ENCODE data around the gene SNRNP25. TPM values are rescaled to one million over a fixed set of nuclear protein-coding genes. Genes with fewer than 3 reads are reported as not detected.

SNRNP25 gene
- total and polyA plus RNA-seq, 2 donors (not counting 3 experiments of a cell fraction or from before 2014, with no cell fraction given) = 41.8 to 49.6 TPM

- H3K27me3 ChIP-seq (ENCODE audit: control insufficient read depth in 2 of 2, insufficient read depth in 2 of 2, low read length in 2 of 2) = no peaks in the 10 kb centered on the region
- intact Hi-C loops (cut with micrococcal nuclease) (no loop called here), dilution Hi-C loops (cut with MboI; ENCODE audit: extremely low pct_ligation_motif_present, low sequenced_read_pairs) (no loop called here)
- no peak overlapping the region for H2AFZ ChIP-seq (ENCODE audit: low read depth, low read length)
- ChIA-PET POLR2A (no interaction called here), CTCF (interaction anchor here (1.2 to 18.5 kb wide), 3 partner anchors 9 to 32 kb away, joined by 5 to 790 read pairs (median 63); no protein-coding TSS in a partner anchor)
- no peak overlapping the region for H3K4me3 ChIP-seq (replicated peaks in 1 of 3; ENCODE audit: insufficient read depth in 1 of 3, low read depth in 1 of 3, low read length in 3 of 3)
- H3K4me1 ChIP-seq (ENCODE audit: control insufficient read depth, extremely low read depth, insufficient read depth, low read length) = peaks cover 41% of the 10 kb centered on the region
- H3K36me3 ChIP-seq (ENCODE audit: control insufficient read depth in 2 of 2, extremely low read depth in 1 of 2, insufficient read depth in 2 of 2, low read length in 2 of 2) = peaks cover 2 to 4% of the 10 kb centered on the region in 2 experiments
- H3K27ac ChIP-seq (ENCODE audit: insufficient read depth, low read depth, low read length) = no peak overlapping the region
- DNase-seq (ENCODE audit: low read depth, low spot score) = no peak
- FAIRE-seq = no peak
- no peaks in the 10 kb centered on the region for H3K9me3 ChIP-seq (replicated peaks; ENCODE audit: control insufficient read depth, insufficient read depth, low read length)
- no peak for TF ChIP-seq FOS (IDR thresholded peaks at IDR 0.05; ENCODE audit: borderline replicate concordance, insufficient read depth, low read length)
- TF ChIP-seq POLR2AphosphoS5 (IDR thresholded peaks at IDR 0.05; ENCODE audit: insufficient read depth, low read depth, low read length) = no peak
- no peak for TF ChIP-seq MYC (IDR thresholded peaks at IDR 0.05; ENCODE audit: low read depth, low read length)
- no peak for TF ChIP-seq GATA2 (IDR thresholded peaks at IDR 0.05; ENCODE audit: insufficient read depth, insufficient read length, low read depth, low read length)
- TF ChIP-seq JUN (IDR thresholded peaks at IDR 0.05; ENCODE audit: borderline replicate concordance, insufficient read depth, insufficient read length, low read depth) = no peak
- no peak for TF ChIP-seq POLR2A (IDR thresholded peaks at IDR 0.05; ENCODE audit: low read depth, low read length)
- TF ChIP-seq MAX (IDR thresholded peaks at IDR 0.05; ENCODE audit: insufficient read depth, insufficient read length) = no peak
- TF ChIP-seq EZH2 (IDR thresholded peaks at IDR 0.05; ENCODE audit: borderline replicate concordance, low read depth, low read length, severe bottlenecking) = no peak
- no peak for TF ChIP-seq CTCF (IDR thresholded peaks at IDR 0.05; ENCODE audit: extremely low read depth in 1 of 2, insufficient read depth in 1 of 2, low read depth in 1 of 2, low read length in 2 of 2)
- no peak overlapping the region for H3K9ac ChIP-seq (replicated peaks; ENCODE audit: extremely low read depth, insufficient read depth, low read length)
- no peaks in the 10 kb centered on the region for H4K20me1 ChIP-seq (replicated peaks; ENCODE audit: control insufficient read depth, extremely low read depth, insufficient read depth, low read length)
- peaks cover 25% of the 10 kb centered on the region for H3K79me2 ChIP-seq (ENCODE audit: control insufficient read depth, insufficient read depth, low read length)
- H3K9me1 ChIP-seq (replicated peaks; ENCODE audit: control insufficient read depth, extremely low read depth, insufficient read depth, low read length) = no peaks in the 10 kb centered on the region
- no peak overlapping the region for H3K4me2 ChIP-seq (ENCODE audit: insufficient read depth, low read length)
- BruUV-seq (replicated peaks) = no TSS peak
These were observed 21.2 kb downstream of the SNRNP25 start for GRCh38 chr16:74747-75334.
